GM18867 (cell line): ENCODE data around the gene LMTK2.

ENCODE experiments used
- ATAC-seq: cut with Tn5 transposase; IDR thresholded peaks from one replicate; pipeline ENCODE4 v1.9.1; 2021; ENCODE audit warnings: mild to moderate bottlenecking, moderate library complexity; ENCODE audit not compliant: unreplicated experiment

LMTK2 gene

DNA sequence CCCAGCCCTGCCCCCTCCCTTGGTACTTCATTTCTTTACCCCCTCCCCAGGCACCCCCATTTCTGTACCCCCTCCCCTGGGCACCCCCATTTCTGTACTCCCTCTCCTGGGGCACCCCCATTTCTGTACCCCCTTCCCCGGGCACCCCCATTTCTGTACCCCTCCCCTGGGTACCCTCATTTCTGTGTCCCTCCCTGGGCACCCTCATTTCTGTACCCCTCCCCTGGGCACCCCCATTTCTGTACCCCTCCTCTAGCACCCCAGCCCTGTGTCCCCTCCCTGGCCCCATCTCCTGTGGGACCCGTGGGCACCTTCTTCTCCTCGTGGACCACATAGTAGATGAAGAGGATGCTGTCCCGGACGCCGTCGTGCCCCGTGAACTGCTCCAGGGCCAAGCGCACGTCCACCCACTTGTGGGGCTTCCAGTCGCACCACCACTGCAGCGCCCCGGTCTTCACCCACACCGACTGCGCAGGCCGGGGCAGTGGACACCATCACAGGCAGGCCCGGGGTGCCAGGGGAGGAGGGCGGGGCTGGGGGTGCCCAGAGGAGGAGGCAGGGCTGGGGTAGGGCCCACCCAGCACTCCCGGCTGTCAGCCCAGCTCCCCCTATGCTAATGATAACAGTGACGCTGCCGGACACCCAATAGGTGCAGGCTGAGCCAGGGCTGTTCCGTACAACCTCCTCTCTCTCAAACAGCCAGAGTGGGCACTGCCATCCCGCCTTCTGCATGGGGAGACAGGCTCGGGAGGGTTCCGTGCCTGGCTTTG is 125.0 kb downstream of the LMTK2 start:
- ATAC-seq = no peak

DNA sequence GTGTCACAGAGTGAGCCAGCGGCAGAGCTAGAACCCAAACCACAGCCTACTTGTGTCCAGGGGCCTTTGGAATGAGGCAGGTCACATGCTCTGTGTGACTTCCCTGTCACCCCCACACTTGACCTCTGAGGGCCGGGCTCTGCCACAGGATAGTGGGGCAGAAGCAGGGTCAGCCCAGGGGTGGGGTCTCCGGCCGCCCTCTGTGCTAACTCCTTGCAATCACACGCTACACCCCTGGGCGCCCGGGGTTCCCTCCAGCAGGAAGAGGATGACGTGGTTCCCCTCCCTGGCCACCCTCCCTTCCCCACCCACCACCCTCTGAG is 125.6 kb downstream of the LMTK2 start:
- ATAC-seq = no peak

DNA sequence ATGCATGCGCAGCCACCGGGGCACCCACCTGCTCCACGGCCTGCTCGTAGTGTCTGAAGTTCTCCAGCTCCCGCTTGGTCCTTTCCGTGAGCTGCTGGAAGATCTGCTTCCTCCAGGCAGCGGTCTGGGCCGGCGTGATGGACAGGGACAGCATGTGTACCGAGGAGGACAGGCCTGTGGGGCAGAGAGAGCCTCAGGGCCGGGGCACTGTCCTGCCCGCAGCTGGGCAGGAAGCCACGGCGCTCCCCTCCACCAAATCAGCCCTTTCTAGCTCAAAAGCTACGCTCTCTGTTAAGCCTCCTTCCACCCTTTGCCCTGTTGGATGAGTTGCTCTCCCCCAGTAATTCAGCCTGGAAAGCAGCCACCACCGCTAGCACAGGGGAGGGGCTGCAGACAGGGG is 126.1 kb downstream of the LMTK2 start:
- no peak for ATAC-seq

DNA sequence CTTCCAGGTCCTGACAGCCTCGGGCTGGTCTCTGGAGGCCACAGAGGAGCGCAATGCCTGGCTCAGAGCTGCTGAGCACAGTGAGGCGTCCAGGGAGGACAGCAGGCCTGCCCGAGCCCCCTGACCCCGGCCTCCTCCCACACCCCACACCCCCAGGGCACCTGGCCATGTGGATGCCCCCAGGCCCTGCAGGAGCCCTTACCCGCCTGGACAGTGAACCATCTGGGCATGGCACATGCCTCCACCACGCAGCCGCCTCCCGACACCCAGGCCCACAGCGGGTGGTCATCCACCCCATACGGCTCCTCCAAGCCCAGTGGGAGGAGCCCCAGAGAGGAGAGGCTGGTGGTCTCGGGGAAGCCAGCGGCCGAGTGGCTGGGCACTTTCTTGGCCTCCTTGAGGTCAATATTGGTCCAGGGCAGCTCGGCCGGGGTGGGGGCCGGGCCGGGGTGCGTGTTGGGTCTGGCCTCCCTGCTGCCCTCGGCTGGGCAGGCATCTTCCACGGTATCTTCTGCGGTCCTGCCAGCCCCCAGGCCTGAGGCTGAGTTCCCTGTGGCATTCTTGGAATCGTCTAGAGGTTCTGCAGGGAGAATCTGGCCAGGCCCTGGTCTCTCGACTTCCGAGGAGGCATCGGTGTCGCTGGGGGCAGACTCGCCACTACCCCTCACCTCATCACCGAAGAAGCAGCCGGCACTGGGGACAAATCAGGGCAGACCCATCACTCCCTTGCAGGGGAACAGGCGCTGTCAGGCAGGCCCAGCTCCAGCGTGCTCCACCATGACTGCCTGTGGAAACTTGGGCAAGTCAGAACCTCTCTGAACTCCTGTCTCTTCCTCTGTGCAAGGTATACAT is 126.8 kb downstream of the LMTK2 start:
- no peak for ATAC-seq

DNA sequence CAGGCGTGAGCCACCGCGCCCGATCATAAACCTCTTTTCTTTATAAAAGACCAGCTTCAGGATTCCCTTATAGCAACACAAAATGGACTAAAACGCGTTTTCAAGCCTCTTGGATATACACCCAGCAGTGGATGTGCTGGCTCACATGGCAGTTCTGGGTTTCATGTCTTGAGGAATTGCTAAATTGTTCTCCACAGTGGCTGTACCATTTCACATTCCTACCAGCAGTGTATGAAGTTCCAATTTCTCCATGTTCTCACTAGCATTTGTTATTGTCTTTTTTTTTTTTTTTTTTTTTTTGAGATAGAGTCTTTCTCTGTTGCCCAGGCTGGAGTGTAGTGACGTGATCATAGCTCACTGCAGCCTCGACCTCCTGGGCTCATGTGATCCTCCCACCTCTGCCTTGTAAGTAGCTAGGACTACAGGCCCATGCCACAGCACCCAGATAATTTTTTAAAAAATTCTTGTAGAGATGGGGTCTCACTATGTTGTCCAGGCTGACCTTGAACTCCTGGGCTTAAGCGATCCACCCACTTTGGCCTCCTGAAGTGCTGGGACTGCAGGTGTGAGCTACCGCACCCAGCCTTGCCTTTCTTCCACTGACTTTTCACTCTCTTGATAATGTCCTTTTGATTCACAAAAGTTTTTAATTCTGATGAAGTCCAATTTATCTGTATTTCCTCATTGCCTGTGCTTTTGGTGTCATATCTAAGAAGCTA is 127.9 kb downstream of the LMTK2 start:
- no peak for ATAC-seq

DNA sequence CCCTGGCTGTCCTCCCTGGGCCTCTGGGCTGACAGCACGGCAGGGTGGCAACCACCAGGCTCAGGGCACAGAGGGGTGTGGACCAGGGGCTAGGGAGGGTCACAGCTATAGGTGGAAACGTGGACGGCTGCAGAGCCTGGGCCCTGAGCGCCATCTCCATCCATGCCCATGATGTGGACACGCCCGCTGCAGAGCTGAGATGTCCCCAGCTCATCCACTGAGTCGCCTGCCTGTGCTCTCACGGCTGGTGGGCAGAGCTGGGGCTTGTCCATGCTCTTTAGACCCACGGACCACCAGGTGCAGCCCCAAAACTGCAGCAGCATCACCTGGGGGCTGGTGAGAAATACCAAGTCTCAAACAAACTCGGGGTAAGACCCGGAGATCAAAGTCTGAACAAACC is 129.2 kb downstream of the LMTK2 start:
- no peak for ATAC-seq

DNA sequence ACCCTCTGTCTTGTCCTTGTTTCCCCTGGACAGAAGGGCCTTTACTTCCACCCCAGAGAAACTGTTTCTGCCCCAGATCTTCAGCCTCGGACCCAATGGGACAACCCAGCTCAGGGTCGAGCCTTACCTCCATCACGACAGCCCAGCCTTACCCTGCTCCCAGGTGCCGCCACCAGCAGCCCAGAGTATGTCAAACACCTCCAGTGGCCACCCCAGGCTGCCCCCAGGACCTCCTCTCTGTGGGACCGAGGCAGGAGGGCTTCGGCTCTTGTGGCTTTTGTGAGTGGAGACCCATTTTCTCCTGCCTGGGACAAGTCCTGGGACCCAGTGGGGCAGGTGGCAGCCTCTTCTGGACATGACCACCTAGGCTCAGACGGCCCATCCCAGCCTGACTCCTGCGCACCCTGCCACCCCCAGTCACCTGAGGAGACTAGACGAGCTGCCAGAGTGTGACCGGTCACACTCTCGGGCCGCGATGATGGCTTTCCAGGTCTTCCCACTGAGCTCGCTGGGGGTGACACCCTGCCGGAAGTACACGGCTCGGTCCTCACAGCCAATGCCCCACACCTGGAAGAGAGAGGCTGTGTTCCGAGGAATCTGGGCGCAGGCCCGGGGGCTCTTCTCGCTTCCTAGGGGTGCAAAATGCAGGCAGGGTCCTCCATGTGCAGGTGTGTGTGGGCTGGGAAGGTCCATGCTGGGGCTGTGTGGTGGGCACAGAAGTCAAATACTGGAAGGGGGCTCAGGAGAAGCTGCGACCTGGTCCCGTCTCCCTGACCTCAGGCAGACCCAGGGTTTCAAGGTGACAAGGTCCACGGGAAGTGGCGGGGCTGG is 129.9 kb downstream of the LMTK2 start:
- ATAC-seq = no peak

DNA sequence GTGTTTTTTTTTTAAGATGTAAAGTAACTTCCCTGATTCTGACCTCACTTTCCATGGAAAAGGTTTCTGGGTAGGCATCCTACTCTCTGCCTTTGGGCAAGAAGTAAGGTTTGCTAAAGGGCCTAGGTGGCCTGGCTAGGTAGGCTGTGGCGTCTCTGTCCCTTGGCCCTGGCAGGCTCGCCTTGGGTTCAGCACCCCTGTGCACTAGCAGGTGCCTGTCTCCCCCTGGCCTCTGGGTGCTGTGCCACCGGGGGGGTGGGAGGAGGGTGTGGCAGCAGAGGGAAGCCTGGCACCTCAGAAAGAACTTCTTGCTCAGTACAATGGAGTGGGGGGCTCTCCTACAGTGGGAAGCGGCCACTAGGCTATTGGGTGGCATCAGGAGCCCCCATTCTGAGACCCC is 131.4 kb downstream of the LMTK2 start:
- no peak for ATAC-seq

DNA sequence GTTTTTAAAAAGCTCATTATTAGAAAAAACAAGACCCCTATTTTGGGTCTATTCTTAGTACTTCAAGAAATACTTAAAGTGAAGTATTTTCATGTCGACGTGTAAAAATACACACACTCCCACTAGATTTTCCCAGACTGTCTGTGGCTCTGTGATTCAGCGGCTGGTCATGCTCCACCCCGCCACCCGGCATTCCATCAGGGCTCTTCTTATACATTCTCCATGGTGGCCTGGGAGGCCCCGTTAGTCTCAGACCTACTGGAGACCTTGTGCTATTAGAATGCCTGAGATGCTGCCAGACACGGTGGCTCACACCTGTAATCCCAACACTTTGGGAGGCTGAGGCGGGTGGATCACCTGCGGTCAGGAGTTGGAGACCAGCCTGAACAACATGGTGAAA is 132.3 kb downstream of the LMTK2 start:
- ATAC-seq = no peak

DNA sequence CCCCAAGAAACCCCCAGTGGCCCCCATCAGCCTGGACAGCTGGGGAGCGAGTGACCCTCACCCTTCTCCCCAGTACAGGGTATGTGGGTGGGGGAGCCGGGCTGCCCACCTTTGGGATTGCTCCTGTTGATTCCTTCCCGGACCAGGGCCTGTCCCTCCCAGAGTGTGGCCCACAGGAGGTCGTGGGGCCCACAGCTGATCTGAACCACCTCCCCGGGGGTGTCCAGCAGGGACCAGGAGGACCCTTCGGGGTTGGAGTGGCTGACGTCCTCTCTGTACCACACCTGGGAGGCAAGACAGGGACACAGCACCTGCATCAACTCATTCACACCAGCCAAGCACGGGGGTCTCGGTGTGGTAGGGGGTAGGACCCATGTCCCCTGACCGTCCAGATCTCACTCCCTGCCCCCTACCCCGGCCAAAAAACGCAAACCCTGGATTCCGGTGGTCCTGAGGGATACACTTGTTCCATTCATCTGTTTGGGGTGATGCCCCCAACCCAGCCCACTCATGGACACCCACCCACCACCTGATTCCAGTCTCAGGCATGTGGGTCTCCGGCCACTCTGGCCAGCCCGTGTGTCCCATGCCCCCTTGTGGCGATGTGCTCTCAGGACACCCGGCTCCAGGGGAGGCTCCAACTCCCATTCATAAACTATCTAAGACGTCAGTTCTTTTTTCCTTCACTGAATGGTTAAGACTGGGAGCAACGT is 134.5 kb downstream of the LMTK2 start:
- no peak for ATAC-seq

DNA sequence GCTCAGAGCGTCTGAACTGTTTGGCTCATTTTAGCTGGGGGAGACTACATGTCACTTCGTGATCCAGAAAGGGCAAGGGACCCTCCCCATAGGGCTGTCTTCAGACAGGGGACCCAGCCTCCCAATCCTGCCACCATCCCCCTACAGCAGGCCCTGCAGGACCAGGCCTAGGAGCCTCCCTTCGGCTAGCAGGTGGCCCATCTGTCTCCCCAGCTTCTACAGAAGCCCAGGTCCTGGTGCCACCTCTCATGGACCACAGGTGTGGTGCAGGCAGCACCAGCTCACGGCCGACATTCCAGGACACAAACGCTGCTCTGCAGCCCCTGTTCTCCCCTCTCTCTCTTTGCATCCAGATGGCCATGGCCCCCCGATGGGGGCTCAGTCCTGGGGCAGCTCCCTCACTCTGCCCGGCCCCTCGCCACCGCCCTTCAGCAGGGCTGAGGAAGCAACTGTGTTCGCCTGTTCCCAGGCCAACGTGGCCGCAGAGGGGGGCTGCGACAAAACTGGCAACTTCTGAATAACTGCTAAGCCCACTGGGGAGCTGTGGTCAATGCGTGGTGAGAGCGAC is 135.1 kb downstream of the LMTK2 start:
- no peak for ATAC-seq

DNA sequence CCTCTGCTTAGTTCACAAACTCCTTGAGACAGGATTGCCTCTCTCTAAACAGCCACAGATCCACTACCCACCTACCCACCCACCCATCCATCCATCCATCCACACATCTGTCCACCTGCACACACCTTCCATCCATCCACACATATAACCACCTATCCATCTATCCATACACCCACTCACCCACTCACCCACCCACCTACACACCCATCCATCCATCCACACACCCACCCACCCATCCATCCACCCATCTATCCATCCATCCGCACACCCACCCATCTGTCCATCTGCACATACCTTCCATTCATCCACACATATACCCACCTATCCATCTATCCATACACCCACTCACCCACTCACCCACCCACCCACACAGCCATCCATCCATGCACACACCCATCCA is 135.7 kb downstream of the LMTK2 start:
- ATAC-seq = no peak

DNA sequence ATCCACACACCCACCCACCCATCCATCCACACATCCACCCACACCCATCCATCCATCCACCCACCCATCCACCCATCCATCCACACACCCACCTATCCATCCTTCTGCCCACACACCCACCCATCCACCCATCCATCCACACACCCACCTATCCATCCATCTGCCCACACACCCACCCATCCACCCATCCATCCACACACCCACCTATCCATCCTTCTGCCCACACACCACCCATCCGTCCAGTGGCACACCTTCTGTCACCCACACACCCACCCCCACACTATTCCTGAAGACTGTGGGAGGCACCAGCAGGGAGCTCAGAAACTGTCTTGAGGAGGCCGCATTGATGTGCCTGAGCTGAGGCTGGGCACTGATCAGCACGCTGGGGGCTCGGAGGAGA is 136.3 kb downstream of the LMTK2 start:
- no peak for ATAC-seq

DNA sequence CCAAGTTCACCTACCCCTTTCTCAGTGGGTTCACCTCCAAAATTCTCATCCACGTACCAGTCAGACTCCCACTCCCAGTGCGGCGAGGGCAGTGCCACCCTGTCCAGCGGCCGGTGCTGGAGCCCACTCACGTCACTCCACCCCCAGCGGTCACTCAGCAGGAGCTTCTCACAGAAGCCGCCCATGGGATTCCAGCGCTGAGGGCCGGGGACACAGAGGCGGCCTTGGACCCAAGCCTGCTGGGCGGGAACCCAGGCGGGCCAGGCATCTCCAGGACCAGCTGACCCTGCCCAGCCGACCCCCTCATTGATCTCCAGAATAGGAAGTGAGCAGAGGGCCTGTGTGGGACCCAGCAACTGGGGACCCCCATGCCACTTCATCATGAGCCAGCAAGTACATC is 138.2 kb downstream of the LMTK2 start:
- ATAC-seq = no peak

DNA sequence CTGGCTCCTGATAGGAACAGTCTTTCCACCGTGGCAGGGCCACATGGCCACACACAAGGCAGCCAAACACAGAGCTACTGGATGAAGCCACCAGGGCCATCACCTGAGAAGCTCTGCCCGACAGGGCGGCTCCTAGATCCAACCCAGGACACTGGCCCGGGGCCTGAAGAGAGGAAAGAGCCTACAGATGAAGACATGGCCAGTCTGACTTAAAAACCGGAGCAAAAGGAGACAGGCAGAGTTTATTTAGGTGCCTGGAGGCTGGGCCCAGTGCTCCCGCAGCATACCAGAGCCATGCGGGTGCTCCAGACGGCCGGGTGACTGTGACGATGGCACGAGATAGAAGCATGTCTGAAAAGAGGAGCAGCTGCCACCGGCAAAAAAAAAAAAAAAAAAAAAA is 141.5 kb downstream of the LMTK2 start:
- ATAC-seq = no peak

DNA sequence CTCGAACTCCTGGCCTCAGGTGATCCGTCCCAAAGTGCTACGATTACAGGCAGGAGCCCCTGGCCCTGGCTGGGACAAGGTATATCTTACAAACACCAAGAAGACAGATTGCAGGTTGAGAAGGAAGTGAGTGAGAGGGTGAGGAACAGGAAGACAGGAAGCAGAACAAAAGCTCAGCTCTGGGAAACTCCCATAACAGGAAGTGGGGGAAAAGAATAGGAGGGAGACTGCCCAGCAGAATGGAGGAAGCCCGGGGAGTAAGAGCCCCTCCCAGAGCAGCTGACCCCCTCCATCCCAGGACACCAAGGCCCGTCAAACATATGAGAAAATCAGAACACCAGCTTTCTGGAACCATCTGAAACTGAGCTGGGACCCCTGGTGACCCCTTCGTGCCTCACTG is 142.4 kb downstream of the LMTK2 start:
- ATAC-seq = no peak

DNA sequence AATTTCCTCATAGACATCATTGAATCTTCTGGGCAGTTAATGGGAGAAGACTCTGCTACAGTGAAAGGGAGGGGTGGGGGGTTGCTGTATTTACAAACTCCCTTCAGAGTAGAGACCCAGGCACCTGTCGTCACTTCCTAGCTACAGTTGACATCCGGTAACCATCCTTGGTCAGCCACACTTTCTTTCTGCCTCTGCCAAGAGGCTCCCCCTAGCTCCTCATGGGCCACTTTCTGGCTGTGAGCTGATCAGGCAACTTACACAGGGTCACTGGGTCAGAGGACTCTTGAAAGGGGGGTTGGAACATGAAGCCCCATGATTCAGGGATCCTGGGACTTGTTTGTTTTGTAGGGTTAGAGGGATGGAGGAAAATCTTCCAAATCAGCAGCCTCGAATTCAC is 144.1 kb downstream of the LMTK2 start:
- ATAC-seq = no peak

DNA sequence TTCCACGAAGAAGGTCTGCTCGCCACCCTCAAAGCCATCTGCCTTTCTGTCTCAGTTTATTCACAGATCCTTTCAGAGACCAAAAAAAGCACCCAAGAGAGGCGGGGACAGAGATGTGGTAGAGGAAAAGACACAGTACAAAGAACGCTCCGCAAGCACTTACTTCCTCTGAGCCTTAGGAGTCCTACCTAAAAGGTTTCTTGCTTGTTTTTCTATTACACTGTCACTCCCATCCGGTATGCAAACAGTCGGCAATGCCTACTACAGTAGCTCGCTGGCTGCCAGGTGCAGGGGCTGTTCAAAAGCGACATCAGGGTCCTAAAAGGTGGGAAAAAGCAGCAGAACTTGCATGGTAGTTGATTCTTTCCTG is 144.6 kb downstream of the LMTK2 start:
- ATAC-seq = peak; percentile 31

DNA sequence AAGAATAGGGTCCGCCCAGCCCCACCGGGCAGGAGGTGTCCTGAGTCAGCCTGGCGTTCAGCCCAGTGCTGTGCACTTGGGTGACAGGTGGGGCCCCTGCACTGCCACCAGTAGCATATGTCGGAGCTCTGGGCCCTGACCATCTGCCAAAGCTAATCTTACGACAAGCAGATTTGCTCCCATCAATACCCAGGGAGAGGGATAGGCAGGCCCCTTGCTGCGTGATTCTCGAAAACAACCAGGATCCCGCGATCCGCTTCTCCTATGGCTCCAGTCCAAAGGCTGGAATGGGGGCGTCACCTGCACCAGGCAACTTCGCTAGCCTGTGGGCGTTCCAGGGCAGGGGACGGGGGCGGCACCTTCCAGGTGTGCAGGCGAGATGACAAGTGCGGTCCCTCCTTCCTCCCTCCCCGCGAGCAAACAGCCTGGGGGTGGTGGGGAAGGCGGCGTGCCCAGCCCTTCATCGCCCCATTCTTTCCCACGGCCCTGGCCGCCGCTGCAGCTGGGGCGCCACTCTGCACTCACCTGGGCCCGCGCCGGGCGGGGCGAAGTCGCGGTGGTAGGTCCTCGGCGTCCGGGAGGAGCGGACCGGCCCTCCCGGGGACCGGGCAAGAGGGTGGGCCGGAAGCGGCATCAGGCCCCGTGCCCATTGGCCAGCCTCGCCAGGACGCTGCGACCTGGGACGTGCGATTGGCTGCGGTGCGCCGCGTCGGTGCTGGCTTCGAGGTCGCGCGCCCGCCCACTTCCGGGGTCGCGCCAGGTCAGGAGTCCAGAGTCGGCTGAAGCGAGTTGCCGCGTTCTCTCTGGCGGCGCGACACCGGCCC is 145.2 kb downstream of the LMTK2 start, which contains the start of gene TECPR1:
TSS of gene TECPR1 (minus strand) at position 632 of the 824 bp plus-strand sequence. CDS start 6,086 bp downstream, outside the sequence.
- ATAC-seq = peak; percentile 96
